Urinary bladder (tissue), 4 donors: ENCODE measurements around the gene PLXND1. TPM values are rescaled to one million over a fixed set of nuclear protein-coding genes. Genes with fewer than 3 reads are reported as not detected.
"Not testable (repeated sequence)": the region's sequence is repeated elsewhere in the genome, so short reads cannot be mapped to it uniquely, and the experiment has no call there.

Source experiments
- DNase-seq: peaks from one replicate; pipeline ENCODE4 v3.0.0-alpha.2; 2015; ENCODE audit errors: extremely low spot score
- H3K27ac ChIP-seq: one replicate; pipeline ENCODE4 v1.5.1; 2013; ENCODE audit warnings: low read depth, mild to moderate bottlenecking, moderate library complexity
- H3K36me3 ChIP-seq: one replicate; pipeline ENCODE4 v1.6.1; 2013; ENCODE audit warnings: mild to moderate bottlenecking, moderate library complexity; ENCODE audit not compliant: insufficient read depth
- H3K4me1 ChIP-seq: one replicate; pipeline ENCODE4 v1.6.1; 2013; ENCODE audit warnings: mild to moderate bottlenecking, moderate library complexity; ENCODE audit not compliant: insufficient read depth
- H3K4me3 ChIP-seq: one replicate; pipeline ENCODE4 v1.5.1; 2013; ENCODE audit warnings: low read depth, low read length
- WGBS: extraction: QIAGEN DNeasy Blood & Tissue Kit; methylation state at CpG from one replicate; pipeline ENCODE4 v1.1.7; 2013; 5-methylcytosine and 5-hydroxymethylcytosine counted together
- polyA plus RNA-seq: library from polyadenylated mRNA; stranded (reverse); fragments of 200-250 nt; gene quantifications from one replicate; pipeline ENCODE4 v1.2.3, GENCODE V29; 2013
- total RNA-seq: library from RNA; depleted of rRNA; stranded (reverse); fragments of >200 nt; gene quantifications from one replicate; pipeline ENCODE4 v1.2.3, GENCODE V29; 2014
- donor health status: healthy with polysubstance abuse.
- donor health status: healthy.

The PLXND1 gene
- total RNA-seq: 126 TPM
- 70.3 TPM for polyA plus RNA-seq

- under 1% methylated on average over 90 of the region's 96 CpGs for WGBS
- no peak for DNase-seq
- peak within 1 kb of the TSS; percentile 74 for H3K4me3 ChIP-seq
- H3K27ac ChIP-seq: peak within 1 kb of the TSS; percentile 86
- H3K36me3 ChIP-seq: no peaks in the 10 kb centered on the region
- H3K4me1 ChIP-seq: no peaks in the 10 kb centered on the region
Measured at GRCh38 chr3:129606636-129607390, at the start of gene PLXND1. Gene PLXND1, minus strand, starts transcription at chr3:129606676. Its CDS starts 37 bp downstream, at chr3:129606639.

- no peaks in the 10 kb centered on the region for H3K36me3 ChIP-seq
- H3K4me3 ChIP-seq: no peak overlapping the region
- no peak for DNase-seq
- no peaks in the 10 kb centered on the region for H3K4me1 ChIP-seq
- 91% methylated on average over 4 of the region's 4 CpGs for WGBS
- H3K27ac ChIP-seq: no peak overlapping the region
Measured at GRCh38 chr3:129655291-129655700, 48.8 kb upstream of the PLXND1 start.

GRCh38 chr3:129654131-129654530 is 47.7 kb upstream of the PLXND1 start:
- no peaks in the 10 kb centered on the region for H3K4me1 ChIP-seq
- no peak overlapping the region for H3K27ac ChIP-seq
- WGBS: 94% methylated on average over 1 of the region's 1 CpG
- no peak for DNase-seq
- H3K4me3 ChIP-seq: no peak overlapping the region
- no peaks in the 10 kb centered on the region for H3K36me3 ChIP-seq

- WGBS: 73% methylated on average over 1 of the region's 1 CpG
- Histone ChIP-seq H3K4me1 (no peaks in the 10 kb centered on the region), H3K4me3 (no peak overlapping the region), H3K27ac (no peak overlapping the region), H3K36me3 (no peaks in the 10 kb centered on the region)
- no peak for DNase-seq
Measured at GRCh38 chr3:129653019-129653418, 46.5 kb upstream of the PLXND1 start.

GRCh38 chr3:129651435-129652202 is 45.1 kb upstream of the PLXND1 start:
- no peak for DNase-seq
- H3K4me1 ChIP-seq: no peaks in the 10 kb centered on the region
- 66% methylated on average over 8 of the region's 8 CpGs for WGBS
- H3K27ac ChIP-seq: no peak overlapping the region
- no peaks in the 10 kb centered on the region for H3K36me3 ChIP-seq
- H3K4me3 ChIP-seq: no peak overlapping the region

- Histone ChIP-seq H3K4me3 (no peak overlapping the region), H3K4me1 (no peaks in the 10 kb centered on the region), H3K36me3 (no peaks in the 10 kb centered on the region), H3K27ac (no peak overlapping the region)
- WGBS: 29% methylated on average over 7 of the region's 7 CpGs
- DNase-seq: no peak
Measured at GRCh38 chr3:129650256-129650872, 43.9 kb upstream of the PLXND1 start.

GRCh38 chr3:129648391-129648790 is 41.9 kb upstream of the PLXND1 start:
- no peak overlapping the region for H3K4me3 ChIP-seq
- no peaks in the 10 kb centered on the region for H3K36me3 ChIP-seq
- no peak overlapping the region for H3K27ac ChIP-seq
- no peak for DNase-seq
- WGBS: 85% methylated on average over 3 of the region's 3 CpGs
- no peaks in the 10 kb centered on the region for H3K4me1 ChIP-seq

GRCh38 chr3:129645286-129645685 is 38.8 kb upstream of the PLXND1 start:
- no peaks in the 10 kb centered on the region for H3K4me1 ChIP-seq
- no peak overlapping the region for H3K27ac ChIP-seq
- H3K4me3 ChIP-seq: no peak overlapping the region
- WGBS: 74% methylated on average over 5 of the region's 5 CpGs
- no peaks in the 10 kb centered on the region for H3K36me3 ChIP-seq
- DNase-seq: no peak

- no peak overlapping the region for H3K4me3 ChIP-seq
- no peak overlapping the region for H3K27ac ChIP-seq
- no peaks in the 10 kb centered on the region for H3K36me3 ChIP-seq
- no peaks in the 10 kb centered on the region for H3K4me1 ChIP-seq
- DNase-seq: no peak
- 82% methylated on average over 3 of the region's 3 CpGs for WGBS
Measured at GRCh38 chr3:129644836-129645235, 38.4 kb upstream of the PLXND1 start.

- DNase-seq, H3K27ac ChIP-seq, H3K4me1 ChIP-seq, H3K36me3 ChIP-seq, H3K4me3 ChIP-seq: not testable (repeated sequence)
- 38% methylated on average over 8 of the region's 10 CpGs for WGBS
Measured at GRCh38 chr3:129641567-129642260, 35.2 kb upstream of the PLXND1 start.

GRCh38 chr3:129640985-129641384 is 34.5 kb upstream of the PLXND1 start:
- H3K4me1 ChIP-seq, H3K27ac ChIP-seq, H3K36me3 ChIP-seq, H3K4me3 ChIP-seq, DNase-seq: not testable (repeated sequence)
- 86% methylated on average over 7 of the region's 7 CpGs for WGBS

- H3K36me3 ChIP-seq: no peaks in the 10 kb centered on the region
- no peak for DNase-seq
- WGBS: 49% methylated on average over 3 of the region's 3 CpGs
- no peak overlapping the region for H3K4me3 ChIP-seq
- no peaks in the 10 kb centered on the region for H3K4me1 ChIP-seq
- H3K27ac ChIP-seq: no peak overlapping the region
Measured at GRCh38 chr3:129638481-129638880, 32.0 kb upstream of the PLXND1 start.

GRCh38 chr3:129636082-129636481 is 29.6 kb upstream of the PLXND1 start:
- no peak overlapping the region for H3K27ac ChIP-seq
- 90% methylated on average over 3 of the region's 3 CpGs for WGBS
- DNase-seq: no peak
- no peaks in the 10 kb centered on the region for H3K36me3 ChIP-seq
- H3K4me1 ChIP-seq: no peaks in the 10 kb centered on the region
- H3K4me3 ChIP-seq: no peak overlapping the region
